ENCODE data around the gene RETNLB. TPM values are rescaled to one million over a fixed set of nuclear protein-coding genes. Genes with fewer than 3 reads are reported as not detected.

The RETNLB gene
- polyA plus RNA-seq, 1 experiment = not detected

DNA sequence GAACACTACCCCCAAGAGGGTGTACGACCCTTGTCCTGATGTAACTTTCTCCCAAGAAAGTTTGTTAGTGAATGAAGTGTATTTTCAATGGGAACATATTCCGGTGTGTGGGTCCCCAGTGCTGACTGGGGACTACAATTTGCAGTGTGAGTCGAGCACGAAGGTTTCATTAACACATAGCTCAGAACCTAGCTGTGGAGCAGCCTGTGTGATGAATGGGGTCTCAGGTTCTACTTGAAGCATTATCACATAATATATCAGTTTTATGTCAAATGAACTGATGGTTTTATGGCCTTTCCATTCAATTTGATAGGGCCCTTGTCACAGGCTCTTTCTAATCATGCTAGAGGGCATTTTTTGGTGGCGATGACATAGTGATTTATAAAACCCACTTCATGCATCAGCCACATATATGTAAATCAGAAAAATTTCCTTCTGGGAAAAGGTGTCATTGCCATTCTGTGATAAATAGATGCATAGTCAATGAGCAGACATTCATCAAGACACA lies 44.1 kb downstream of the RETNLB start:
- no peak for DNase-seq (ENCODE audit: low read depth, low spot score)
- no peaks in the 10 kb centered on the region for H3K27me3 ChIP-seq (ENCODE audit: control insufficient read depth, insufficient read depth, low read length)
- POLR2A ChIA-PET = no interaction called here
- no peak overlapping the region for H3K27ac ChIP-seq (ENCODE audit: low read depth, low read length)
- CTCF ChIA-PET = no interaction called here
- H3K4me3 ChIP-seq (ENCODE audit: low read depth, low read length) = no peak overlapping the region
- no peaks in the 10 kb centered on the region for H3K9me3 ChIP-seq (ENCODE audit: control insufficient read depth, insufficient read depth, low read length)
- TF ChIP-seq, protein P1, sequence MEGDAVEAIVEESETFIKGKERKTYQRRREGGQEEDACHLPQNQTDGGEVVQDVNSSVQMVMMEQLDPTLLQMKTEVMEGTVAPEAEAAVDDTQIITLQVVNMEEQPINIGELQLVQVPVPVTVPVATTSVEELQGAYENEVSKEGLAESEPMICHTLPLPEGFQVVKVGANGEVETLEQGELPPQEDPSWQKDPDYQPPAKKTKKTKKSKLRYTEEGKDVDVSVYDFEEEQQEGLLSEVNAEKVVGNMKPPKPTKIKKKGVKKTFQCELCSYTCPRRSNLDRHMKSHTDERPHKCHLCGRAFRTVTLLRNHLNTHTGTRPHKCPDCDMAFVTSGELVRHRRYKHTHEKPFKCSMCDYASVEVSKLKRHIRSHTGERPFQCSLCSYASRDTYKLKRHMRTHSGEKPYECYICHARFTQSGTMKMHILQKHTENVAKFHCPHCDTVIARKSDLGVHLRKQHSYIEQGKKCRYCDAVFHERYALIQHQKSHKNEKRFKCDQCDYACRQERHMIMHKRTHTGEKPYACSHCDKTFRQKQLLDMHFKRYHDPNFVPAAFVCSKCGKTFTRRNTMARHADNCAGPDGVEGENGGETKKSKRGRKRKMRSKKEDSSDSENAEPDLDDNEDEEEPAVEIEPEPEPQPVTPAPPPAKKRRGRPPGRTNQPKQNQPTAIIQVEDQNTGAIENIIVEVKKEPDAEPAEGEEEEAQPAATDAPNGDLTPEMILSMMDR (IDR thresholded peaks at IDR 0.05; ENCODE audit: low read depth, low read length) = no peak

Small RNA genes within 50 kb of the gene (small RNA-seq; reads per million reads assigned to genes)
- not detected for gene AC092185.1 (ENCODE audit: insufficient read length, low read depth)

Other genes starting within 250 kb of the RETNLB start
- gene MYH15, start 246.8 kb downstream of the RETNLB start, polyA plus RNA-seq (2011; rRNA removed) = 0.61 and 0.68 TPM in 2 replicates
- 5.6 and 6.2 TPM in 2 replicates for gene CIP2A, start 168.0 kb downstream of the RETNLB start, polyA plus RNA-seq (2011; rRNA removed)
- 12.2 and 17.8 TPM in 2 replicates for gene DZIP3, start 167.7 kb downstream of the RETNLB start, polyA plus RNA-seq (2011; rRNA removed)
- not detected in 2 replicates for gene TRAT1, start 65.4 kb upstream of the RETNLB start, polyA plus RNA-seq (2011; rRNA removed)
- not detected in 2 replicates for gene GUCA1C, start 196.5 kb upstream of the RETNLB start, polyA plus RNA-seq (2011; rRNA removed)

Data from AG04450 (cell line).